Astrocyte of the spinal cord (primary cell): Measurements from ENCODE around the gene GPN2.

Experiments
- DNase-seq: peaks from one replicate; pipeline ENCODE4 v3.0.0; 2011; ENCODE audit warnings: low read depth, low spot score
- H3K4me3 ChIP-seq: 2 replicates; pipeline ENCODE4 v1.5.1; 2011; ENCODE audit warnings: low read depth, mild to moderate bottlenecking, low read length, moderate library complexity
- CTCF ChIP-seq: IDR thresholded peaks from 2 replicates; pipeline ENCODE4 v1.5.1; 2012; ENCODE audit warnings: low read depth, mild to moderate bottlenecking, low read length, inconsistent platforms
- in situ Hi-C: cut with HindIII; loops from 2 replicates; pipeline ENCODE4 v1.10.0; 2017; ENCODE audit warnings: low sequenced_read_pairs

Gene GPN2

GRCh38 chr1:26900815-26901511 is 10.9 kb upstream of the GPN2 start:
- peak overlapping the region; percentile 93 for H3K4me3 ChIP-seq
- no peak for DNase-seq
- no peak for TF ChIP-seq CTCF
- in situ Hi-C loops: no loop called here

GRCh38 chr1:26900001-26900814 is 10.1 kb upstream of the GPN2 start, which contains the start of gene GPATCH3:
Gene GPATCH3 (minus strand): TSS chr1:26900467. CDS start chr1:26900442, 25 bp downstream.
- no peak for TF ChIP-seq CTCF
- in situ Hi-C loops: no loop called here
- H3K4me3 ChIP-seq: peak within 1 kb of the TSS; percentile 93
- peak; percentile 93 for DNase-seq

GRCh38 chr1:26897351-26897750 is 7.3 kb upstream of the GPN2 start:
- no peak for DNase-seq
- TF ChIP-seq CTCF: no peak
- H3K4me3 ChIP-seq: no peak overlapping the region
- in situ Hi-C loops: no loop called here

- in situ Hi-C loops: no loop called here
- DNase-seq: no peak
- no peak for TF ChIP-seq CTCF
- H3K4me3 ChIP-seq: no peak overlapping the region
Observed at GRCh38 chr1:26894263-26894662, 4.2 kb upstream of the GPN2 start.

- peak overlapping the region; percentile 87 for H3K4me3 ChIP-seq
- DNase-seq: no peak
- in situ Hi-C loops: no loop called here
- no peak for TF ChIP-seq CTCF
Observed at GRCh38 chr1:26890467-26890796, 349 bp upstream of the GPN2 start.

GRCh38 chr1:26888231-26888630 is 1.9 kb downstream of the GPN2 start:
- no peak overlapping the region for H3K4me3 ChIP-seq
- DNase-seq: no peak
- in situ Hi-C loops: no loop called here
- no peak for TF ChIP-seq CTCF
